ENCODE data around the gene FJX1. TPM values are rescaled to one million over a fixed set of nuclear protein-coding genes. Genes with fewer than 3 reads are reported as not detected.

FJX1 gene
- total RNA-seq, 1 donor from 2014 or later, result 16.4 TPM

- no peak for TF ChIP-seq CTCF (IDR thresholded peaks at IDR 0.05)
- Histone ChIP-seq H3K27me3 (peaks cover 7% of the 10 kb centered on the region), H3K36me3 (no peaks in the 10 kb centered on the region), H3K9me3 (no peaks in the 10 kb centered on the region), H3K27ac (no peak overlapping the region), H3K4me1 (peaks cover 3 to 16% of the 10 kb centered on the region in 2 donors), H3K4me3 (peak overlapping the region; percentile 68 to 74)
- intact Hi-C loops (cut with DNase I), result loop anchor here (2.0 to 10.0 kb wide), 5 partner anchors 44 to 873 kb away; partner anchors contain the start of genes COMMD9, LDLRAD3 and TRIM44
- peak in 1 of 2 donors; percentile 64 for DNase-seq (ENCODE audit: low spot score in 2 of 2)
These were observed 1.0 kb downstream of the FJX1 start for GRCh38 chr11:35619116-35619854.

GRCh38 chr11:35619855-35620640 lies 1.8 kb downstream of the FJX1 start:
- intact Hi-C loops (cut with DNase I), result loop anchor here (2.0 to 10.0 kb wide), 5 partner anchors 43 to 872 kb away; partner anchors contain the start of genes COMMD9, LDLRAD3 and TRIM44
- Histone ChIP-seq H3K27me3 (peaks cover 7% of the 10 kb centered on the region), H3K36me3 (no peaks in the 10 kb centered on the region), H3K4me1 (peaks cover 3 to 16% of the 10 kb centered on the region in 2 donors), H3K4me3 (peak overlapping the region; percentile 68 to 74), H3K27ac (no peak overlapping the region), H3K9me3 (no peaks in the 10 kb centered on the region)
- no peak for TF ChIP-seq CTCF (IDR thresholded peaks at IDR 0.05)
- no peak for DNase-seq (ENCODE audit: low spot score in 2 of 2)

GRCh38 chr11:35620795-35621194 lies 2.5 kb downstream of the FJX1 start:
- no peak for TF ChIP-seq CTCF (IDR thresholded peaks at IDR 0.05)
- Histone ChIP-seq H3K4me1 (peaks cover 3 to 16% of the 10 kb centered on the region in 2 donors), H3K27me3 (peaks cover 7% of the 10 kb centered on the region), H3K4me3 (no peak overlapping the region), H3K36me3 (no peaks in the 10 kb centered on the region), H3K9me3 (no peaks in the 10 kb centered on the region), H3K27ac (no peak overlapping the region)
- intact Hi-C loops (cut with DNase I), result no loop called here
- no peak for DNase-seq (ENCODE audit: low spot score in 2 of 2)

- H3K4me3 ChIP-seq, result no peak overlapping the region
- H3K9me3 ChIP-seq, result no peaks in the 10 kb centered on the region
- no peaks in the 10 kb centered on the region for H3K36me3 ChIP-seq
- intact Hi-C loops (cut with DNase I), result no loop called here
- H3K27ac ChIP-seq, result no peak overlapping the region
- peaks cover 7% of the 10 kb centered on the region for H3K27me3 ChIP-seq
- peaks cover 3 to 16% of the 10 kb centered on the region in 2 donors for H3K4me1 ChIP-seq
- no peak for DNase-seq (ENCODE audit: low spot score in 2 of 2)
- TF ChIP-seq CTCF (IDR thresholded peaks at IDR 0.05), result no peak
These were observed 3.4 kb downstream of the FJX1 start for GRCh38 chr11:35621620-35622019.

GRCh38 chr11:35622070-35622469 lies 3.8 kb downstream of the FJX1 start:
- no peak for TF ChIP-seq CTCF (IDR thresholded peaks at IDR 0.05)
- Histone ChIP-seq H3K9me3 (no peaks in the 10 kb centered on the region), H3K4me1 (peaks cover 3 to 16% of the 10 kb centered on the region in 2 donors), H3K36me3 (no peaks in the 10 kb centered on the region), H3K27ac (no peak overlapping the region), H3K4me3 (no peak overlapping the region), H3K27me3 (peaks cover 7% of the 10 kb centered on the region)
- DNase-seq (ENCODE audit: low spot score in 2 of 2), result no peak
- intact Hi-C loops (cut with DNase I), result no loop called here
